Activated CD4-positive, alpha-beta T cell treated with anti-CD3 and anti-CD28 coated beads, Interleukin-2, amount 10 ng/mL, durations not matched to agents 7 days and 5 days (primary cell): ENCODE data around the gene RNF112. TPM values are rescaled to one million over a fixed set of nuclear protein-coding genes. Genes with fewer than 3 reads are reported as not detected.
A peak's percentile ranks its signal among the peaks of the same experiment; 100 is the strongest.
"Not testable (repeated sequence)": the region's sequence is repeated elsewhere in the genome, so short reads cannot be mapped to it uniquely, and the experiment has no call there.

Experiments
- CTCF ChIA-PET: fragments of 350-600 bp; sonication (Branson Sonifier 250); formaldehyde crosslinking; loops from one replicate; lab custom pipeline; 2021; ENCODE audit warnings: antibody characterized with exemption; lab: Charles Lee
- POLR2A ChIA-PET: fragments of 350-600 bp; sonication (Branson Sonifier 250); formaldehyde crosslinking; loops from one replicate; lab custom pipeline; 2021; ENCODE audit warnings: antibody characterized with exemption; lab: Charles Lee
- DNase-seq: peaks from one replicate; pipeline ENCODE4 v3.0.0-alpha.2; 2020
- H3K27ac Mint-ChIP-seq: one replicate; pipeline ENCODE4 v1.8.0; 2021; ENCODE audit warnings: mild to moderate bottlenecking, moderate library complexity, mixed read lengths
- H3K27me3 Mint-ChIP-seq: one replicate; pipeline ENCODE4 v1.8.0; 2021; ENCODE audit warnings: mixed read lengths
- H3K36me3 Mint-ChIP-seq: one replicate; pipeline ENCODE4 v1.8.0; 2021; ENCODE audit warnings: low read depth, mixed read lengths
- H3K4me1 Mint-ChIP-seq: one replicate; pipeline ENCODE4 v1.8.0; 2021; ENCODE audit warnings: mixed read lengths
- H3K4me3 Mint-ChIP-seq: one replicate; pipeline ENCODE4 v1.8.0; 2021; ENCODE audit warnings: mild to moderate bottlenecking, moderate library complexity, mixed read lengths
- H3K9me3 Mint-ChIP-seq: one replicate; pipeline ENCODE4 v1.8.0; 2021; ENCODE audit warnings: mixed read lengths
- total RNA-seq, 2 experiments: library from RNA; stranded (reverse); gene quantifications; one replicate each; pipeline ENCODE4 v1.2.3, GENCODE V29; 2021

RNF112 gene
- total RNA-seq, 2 experiments from 2014 or later, result 0.58 to 0.67 TPM

GRCh38 chr17:19453296-19453695 lies 42.3 kb downstream of the RNF112 start:
- POLR2A ChIA-PET, result no interaction called here
- no peaks in the 10 kb centered on the region for H3K36me3 Mint-ChIP-seq
- CTCF ChIA-PET, result no interaction called here
- H3K27ac Mint-ChIP-seq, result no peak overlapping the region
- H3K4me3 Mint-ChIP-seq, result no peak overlapping the region
- H3K4me1 Mint-ChIP-seq, result peaks cover 4% of the 10 kb centered on the region
- H3K9me3 Mint-ChIP-seq, result no peaks in the 10 kb centered on the region
- peaks cover 21% of the 10 kb centered on the region for H3K27me3 Mint-ChIP-seq
- no peak for DNase-seq

DNA sequence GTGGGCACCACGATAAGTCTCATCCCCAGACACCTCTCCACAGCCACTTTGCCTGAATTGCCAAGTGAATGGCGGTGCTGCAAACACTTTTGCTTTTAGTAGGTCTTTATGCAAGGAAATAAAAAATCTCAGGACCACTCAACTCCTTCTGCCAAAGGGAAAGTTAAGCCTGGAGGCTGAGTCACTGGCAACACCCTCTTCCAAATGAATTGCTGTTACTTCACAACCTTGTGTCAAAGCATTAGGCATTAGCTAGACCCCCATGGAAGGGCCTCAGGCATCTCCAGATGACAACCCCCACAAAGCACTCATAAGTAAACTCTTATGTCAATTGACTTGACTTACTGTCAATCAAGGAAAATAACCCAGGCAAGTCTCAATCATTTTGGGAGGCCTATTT lies 43.0 kb downstream of the RNF112 start:
- CTCF ChIA-PET, result interaction anchor here (0.6 kb wide), 1 partner anchor 67 kb away, joined by 3 read pairs; no protein-coding TSS in a partner anchor
- Mint-ChIP-seq H3K9me3 (no peaks in the 10 kb centered on the region), H3K4me3 (no peak overlapping the region), H3K4me1 (peaks cover 4% of the 10 kb centered on the region), H3K36me3 (no peaks in the 10 kb centered on the region), H3K27me3 (peaks cover 18% of the 10 kb centered on the region), H3K27ac (no peak overlapping the region)
- DNase-seq, result no peak
- POLR2A ChIA-PET, result no interaction called here

DNA sequence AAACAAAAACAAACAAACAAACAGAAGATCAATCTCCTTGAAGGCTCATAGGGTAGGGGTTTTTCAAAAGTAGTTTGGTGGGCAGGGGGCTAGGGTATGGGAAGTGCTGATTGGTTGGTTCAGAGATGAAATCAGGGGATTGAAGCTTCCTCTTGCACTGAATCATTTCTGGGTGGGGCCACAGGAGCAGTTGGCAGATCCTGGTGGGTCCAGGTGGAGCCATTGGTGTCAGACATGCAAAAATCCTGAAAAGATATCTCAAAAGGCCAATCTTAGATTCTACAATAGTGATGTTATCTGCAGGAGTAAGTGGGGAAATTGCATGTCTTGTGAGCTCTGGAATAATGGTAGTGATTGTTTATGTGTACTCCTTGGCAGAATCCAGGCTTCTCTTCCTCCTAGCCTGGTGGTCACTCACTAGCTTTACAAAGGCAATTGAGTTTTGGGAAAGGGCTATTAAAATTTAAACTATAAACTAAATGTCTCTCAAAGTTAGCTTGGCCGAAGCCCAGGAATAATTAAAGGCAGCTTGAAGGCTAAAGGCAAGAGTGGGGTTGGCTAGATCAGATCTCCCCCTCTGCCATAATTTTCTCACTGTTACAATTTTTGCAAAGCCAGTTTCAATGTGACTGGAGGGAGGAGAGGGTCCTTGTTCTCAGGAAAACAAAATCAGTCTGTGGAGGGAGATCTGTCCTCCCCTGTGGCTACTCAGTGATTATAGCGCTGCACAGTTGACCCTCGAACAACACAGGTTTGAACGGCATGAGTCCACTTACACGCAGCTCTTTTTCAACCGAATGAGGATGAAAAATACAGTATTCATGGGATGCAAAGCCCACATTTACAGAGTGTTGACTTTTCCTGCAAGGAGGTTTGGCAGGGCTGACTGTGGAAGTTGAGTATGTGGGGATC lies 45.2 kb downstream of the RNF112 start:
- Mint-ChIP-seq H3K4me1 (peaks cover 4% of the 10 kb centered on the region), H3K36me3 (no peaks in the 10 kb centered on the region), H3K27ac (no peak overlapping the region), H3K9me3 (no peaks in the 10 kb centered on the region), H3K27me3 (peaks cover 14% of the 10 kb centered on the region), H3K4me3 (no peak overlapping the region)
- DNase-seq, result no peak
- CTCF ChIA-PET, result interaction anchor here (0.6 to 1.4 kb wide), 2 partner anchors 23 to 1378 kb away, joined by 3 to 5 read pairs; no protein-coding TSS in a partner anchor
- POLR2A ChIA-PET, result interaction anchor here (0.7 kb wide), 1 partner anchor 1831 kb away, joined by 4 read pairs; no protein-coding TSS in a partner anchor

DNA sequence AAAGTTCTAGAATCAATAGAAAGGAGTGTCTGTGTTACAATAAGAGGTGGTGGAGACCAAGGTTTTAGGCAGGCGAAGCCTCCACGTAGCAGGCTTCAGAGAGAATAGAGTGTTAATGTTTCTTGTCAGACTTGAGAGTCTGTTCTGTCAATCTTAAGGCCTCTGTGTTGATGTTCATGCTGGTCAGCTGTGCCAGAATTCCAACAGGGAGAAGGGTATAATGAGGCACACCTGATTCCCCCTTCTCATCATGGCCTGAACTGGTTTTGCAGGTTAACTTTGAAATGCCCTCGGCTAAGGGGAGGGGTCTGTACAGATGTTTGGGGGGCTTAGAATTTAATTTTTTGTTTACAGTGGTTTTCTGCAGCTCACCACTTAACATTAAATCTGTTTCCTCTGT lies 46.0 kb downstream of the RNF112 start:
- ChIA-PET CTCF (interaction anchor here (0.6 kb wide), 1 partner anchor 1378 kb away, joined by 5 read pairs; no protein-coding TSS in a partner anchor), POLR2A (no interaction called here)
- H3K4me1 Mint-ChIP-seq, result peaks cover 4% of the 10 kb centered on the region
- peaks cover 14% of the 10 kb centered on the region for H3K27me3 Mint-ChIP-seq
- no peaks in the 10 kb centered on the region for H3K36me3 Mint-ChIP-seq
- no peaks in the 10 kb centered on the region for H3K9me3 Mint-ChIP-seq
- no peak overlapping the region for H3K27ac Mint-ChIP-seq
- no peak for DNase-seq
- H3K4me3 Mint-ChIP-seq, result no peak overlapping the region

DNA sequence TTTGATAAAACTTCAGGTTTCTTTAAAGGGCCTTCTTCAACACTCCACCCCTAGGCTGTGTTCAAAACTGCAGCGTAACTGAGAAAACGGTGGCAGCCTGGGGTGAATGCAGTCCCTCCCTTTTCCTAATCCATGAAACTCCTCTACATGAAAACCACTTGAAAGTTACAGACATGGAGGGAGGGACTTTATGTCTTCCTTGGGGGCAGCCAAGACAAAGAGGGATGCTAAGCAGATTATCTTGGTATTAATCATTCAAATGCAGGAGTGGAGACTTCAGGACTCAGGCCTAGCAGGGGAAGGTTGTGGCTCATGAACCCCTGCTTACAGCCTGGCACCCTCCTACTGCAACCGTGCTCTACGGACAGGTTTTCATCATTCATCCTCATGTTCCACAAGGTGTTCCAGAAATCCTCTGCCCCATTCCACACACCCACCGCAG lies 46.8 kb downstream of the RNF112 start:
- Mint-ChIP-seq H3K9me3 (no peaks in the 10 kb centered on the region), H3K4me1 (peaks cover 10% of the 10 kb centered on the region), H3K27me3 (peaks cover 12% of the 10 kb centered on the region), H3K4me3 (no peak overlapping the region), H3K27ac (no peak overlapping the region), H3K36me3 (no peaks in the 10 kb centered on the region)
- DNase-seq, result no peak
- CTCF ChIA-PET, result no interaction called here
- POLR2A ChIA-PET, result no interaction called here

- Mint-ChIP-seq H3K4me1 (peaks cover 16% of the 10 kb centered on the region), H3K27me3 (peaks cover 11% of the 10 kb centered on the region)
- H3K36me3 Mint-ChIP-seq, H3K4me3 Mint-ChIP-seq, DNase-seq, POLR2A ChIA-PET, H3K27ac Mint-ChIP-seq, H3K9me3 Mint-ChIP-seq: not testable (repeated sequence)
- CTCF ChIA-PET, result interaction anchor here (1.0 kb wide), 1 partner anchor 96 kb away, joined by 3 read pairs; the partner anchor contains the start of gene B9D1
Observed at GRCh38 chr17:19458481-19458880, 47.4 kb downstream of the RNF112 start.

DNA sequence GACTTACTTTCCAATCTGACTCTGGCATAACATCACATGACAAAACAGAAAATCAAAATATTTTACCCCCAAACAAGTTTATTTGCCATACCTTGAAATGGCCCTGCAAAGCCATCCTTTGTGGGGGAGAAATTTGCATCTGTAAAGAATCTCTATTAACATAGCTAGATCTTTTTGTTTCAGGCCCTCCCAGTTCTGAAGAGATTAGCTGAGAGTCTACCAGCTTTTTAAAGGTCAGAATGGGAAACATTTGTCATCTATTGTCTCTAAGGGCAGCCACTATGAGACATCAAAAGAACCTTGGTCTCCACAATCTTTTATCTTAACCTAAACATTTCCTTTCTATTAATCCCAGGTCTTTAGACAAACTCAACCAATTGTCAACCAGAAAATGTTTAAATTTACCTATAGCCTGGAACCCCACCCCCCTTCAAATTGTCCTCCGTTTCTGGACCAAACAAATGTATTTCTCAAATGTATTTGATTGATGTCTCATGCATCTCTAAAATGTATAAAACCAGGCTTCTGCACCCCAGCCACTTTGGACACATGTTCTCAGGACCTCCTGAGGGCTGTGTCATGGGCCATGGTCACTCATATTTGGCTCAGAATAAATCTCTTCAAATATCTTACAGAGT lies 48.1 kb downstream of the RNF112 start:
- peaks cover 23% of the 10 kb centered on the region for H3K4me1 Mint-ChIP-seq
- POLR2A ChIA-PET, H3K9me3 Mint-ChIP-seq, DNase-seq, H3K4me3 Mint-ChIP-seq, H3K36me3 Mint-ChIP-seq, H3K27ac Mint-ChIP-seq: not testable (repeated sequence)
- peaks cover 11% of the 10 kb centered on the region for H3K27me3 Mint-ChIP-seq
- CTCF ChIA-PET, result interaction anchor here (1.0 kb wide), 1 partner anchor 96 kb away, joined by 3 read pairs; the partner anchor contains the start of gene B9D1

GRCh38 chr17:19460700-19461099 lies 49.7 kb downstream of the RNF112 start:
- ChIA-PET POLR2A (no interaction called here), CTCF (interaction anchor here (0.6 kb wide), 2 partner anchors 66 to 69 kb away, joined by 3 read pairs; no protein-coding TSS in a partner anchor)
- H3K9me3 Mint-ChIP-seq, result no peaks in the 10 kb centered on the region
- no peak overlapping the region for H3K4me3 Mint-ChIP-seq
- no peak overlapping the region for H3K27ac Mint-ChIP-seq
- H3K4me1 Mint-ChIP-seq, result peaks cover 27% of the 10 kb centered on the region
- peaks cover 4% of the 10 kb centered on the region for H3K27me3 Mint-ChIP-seq
- DNase-seq, result no peak
- H3K36me3 Mint-ChIP-seq, result no peaks in the 10 kb centered on the region

DNA sequence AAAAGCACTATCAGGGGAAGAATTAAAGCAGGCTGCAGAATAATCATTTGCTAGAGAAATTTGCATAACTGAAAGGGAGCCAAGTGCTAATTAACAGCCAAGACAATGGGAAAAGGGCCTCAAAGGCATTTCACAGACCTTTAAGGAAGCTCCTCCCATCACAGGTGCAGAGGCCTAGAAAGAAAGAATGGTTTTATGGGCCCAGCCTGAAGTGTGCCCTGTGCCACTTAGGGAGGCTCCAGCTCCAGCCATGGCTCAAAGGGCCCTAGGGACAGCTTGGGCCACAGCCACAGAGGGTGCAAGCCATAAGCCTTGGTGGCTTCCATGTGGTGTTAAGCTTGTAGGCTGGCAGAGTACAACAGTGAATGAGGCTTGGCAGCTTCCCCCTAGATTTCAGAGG lies 50.1 kb downstream of the RNF112 start:
- no peaks in the 10 kb centered on the region for H3K9me3 Mint-ChIP-seq
- peaks cover under 1% of the 10 kb centered on the region for H3K27me3 Mint-ChIP-seq
- H3K27ac Mint-ChIP-seq, result no peak overlapping the region
- ChIA-PET POLR2A (no interaction called here), CTCF (interaction anchor here (0.6 to 0.7 kb wide), 3 partner anchors 66 to 94 kb away, joined by 3 read pairs; no protein-coding TSS in a partner anchor)
- H3K4me3 Mint-ChIP-seq, result no peak overlapping the region
- H3K36me3 Mint-ChIP-seq, result no peaks in the 10 kb centered on the region
- no peak for DNase-seq
- peaks cover 27% of the 10 kb centered on the region for H3K4me1 Mint-ChIP-seq

GRCh38 chr17:19461681-19462080 lies 50.6 kb downstream of the RNF112 start:
- H3K36me3 Mint-ChIP-seq, result no peaks in the 10 kb centered on the region
- H3K27me3 Mint-ChIP-seq, result no peaks in the 10 kb centered on the region
- no peak overlapping the region for H3K27ac Mint-ChIP-seq
- CTCF ChIA-PET, result interaction anchor here (0.7 kb wide), 1 partner anchor 95 kb away, joined by 3 read pairs; no protein-coding TSS in a partner anchor
- POLR2A ChIA-PET, result no interaction called here
- DNase-seq, result no peak
- peaks cover 27% of the 10 kb centered on the region for H3K4me1 Mint-ChIP-seq
- H3K9me3 Mint-ChIP-seq, result no peaks in the 10 kb centered on the region
- H3K4me3 Mint-ChIP-seq, result no peak overlapping the region

DNA sequence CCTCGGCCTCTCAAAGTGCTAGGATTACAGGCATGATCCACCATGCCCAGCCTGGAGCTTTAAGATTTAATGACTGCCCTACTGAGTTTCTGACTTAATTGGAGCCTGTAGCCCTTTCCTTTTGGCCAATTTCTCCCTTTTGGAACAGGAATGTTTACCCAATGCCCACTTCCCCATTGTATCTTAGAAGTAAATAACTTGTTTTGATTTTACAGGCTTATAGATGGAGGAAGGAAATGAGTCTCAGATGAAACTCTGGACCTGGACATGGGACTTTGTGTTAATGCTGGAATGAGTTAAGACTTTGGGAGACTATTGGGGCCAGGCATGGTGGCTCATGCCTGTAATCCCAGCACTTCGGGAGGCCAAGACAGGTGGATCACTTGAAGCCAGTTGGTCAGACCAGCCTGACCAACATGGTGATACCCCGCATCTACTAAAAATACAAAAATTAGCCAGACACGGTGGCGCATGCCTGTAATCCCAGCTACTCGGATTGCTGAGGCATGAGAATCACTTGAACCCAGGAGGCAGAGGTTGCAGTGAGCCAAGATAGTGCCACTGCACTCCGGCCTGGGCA lies 51.5 kb downstream of the RNF112 start:
- H3K4me3 Mint-ChIP-seq, POLR2A ChIA-PET, H3K36me3 Mint-ChIP-seq, H3K27me3 Mint-ChIP-seq, DNase-seq, H3K9me3 Mint-ChIP-seq: not testable (repeated sequence)
- peak overlapping the region; percentile 89 for H3K27ac Mint-ChIP-seq
- CTCF ChIA-PET, result interaction anchor here (1.3 kb wide), 1 partner anchor 100 kb away, joined by 6 read pairs; the partner anchor contains the start of gene B9D1
- H3K4me1 Mint-ChIP-seq, result peaks cover 23% of the 10 kb centered on the region
